Neural progenitor cell (in vitro differentiated cells): ENCODE data around the gene FAM72C.
"Not testable (repeated sequence)": the region's sequence is repeated elsewhere in the genome, so short reads cannot be mapped to it uniquely, and the experiment has no call there.

Experiments used
- CTCF ChIP-seq: fragments of 200-600 bp; sonication (generic); IDR thresholded peaks from 2 replicates; pipeline ENCODE4 v1.5.1; 2017; ENCODE audit warnings: antibody characterized with exemption, mild to moderate bottlenecking
- EZH2 ChIP-seq: fragments of 200-600 bp; sonication (generic); IDR thresholded peaks from 2 replicates; pipeline ENCODE4 v1.6.1; 2017; ENCODE audit warnings: antibody characterized with exemption, mild to moderate bottlenecking, moderate library complexity
- EZH2phosphoT487 ChIP-seq: fragments of 200-600 bp; sonication (generic); IDR thresholded peaks from 2 replicates; pipeline ENCODE4 v1.6.1; 2017; ENCODE audit warnings: antibody characterized with exemption

GRCh38 chr1:143919127-143919526 lies 52.7 kb downstream of the FAM72C start:
- not testable (repeated sequence) for TF ChIP-seq CTCF, EZH2, EZH2phosphoT487
